OCI-LY1 (cell line): Measurements from ENCODE around the gene QPCT.

Experiments
- EZH2 ChIP-seq: fragments of 200-600 bp; sonication (generic), shearing (Covaris generic); IDR thresholded peaks from 2 replicates; pipeline ENCODE4 v1.8.0; 2017; ENCODE audit warnings: borderline replicate concordance, mixed run types, mild to moderate bottlenecking, antibody characterized with exemption, low read length, moderate library complexity, mixed read lengths
- TF ChIP-seq, protein P1 (sequence below): fragments of 200-600 bp; sonication (generic), shearing (Covaris generic); IDR thresholded peaks from 2 replicates; pipeline ENCODE4 v1.5.1; 2017; ENCODE audit warnings: mild to moderate bottlenecking, antibody characterized with exemption, low read length, moderate library complexity, mixed read lengths

DNA sequence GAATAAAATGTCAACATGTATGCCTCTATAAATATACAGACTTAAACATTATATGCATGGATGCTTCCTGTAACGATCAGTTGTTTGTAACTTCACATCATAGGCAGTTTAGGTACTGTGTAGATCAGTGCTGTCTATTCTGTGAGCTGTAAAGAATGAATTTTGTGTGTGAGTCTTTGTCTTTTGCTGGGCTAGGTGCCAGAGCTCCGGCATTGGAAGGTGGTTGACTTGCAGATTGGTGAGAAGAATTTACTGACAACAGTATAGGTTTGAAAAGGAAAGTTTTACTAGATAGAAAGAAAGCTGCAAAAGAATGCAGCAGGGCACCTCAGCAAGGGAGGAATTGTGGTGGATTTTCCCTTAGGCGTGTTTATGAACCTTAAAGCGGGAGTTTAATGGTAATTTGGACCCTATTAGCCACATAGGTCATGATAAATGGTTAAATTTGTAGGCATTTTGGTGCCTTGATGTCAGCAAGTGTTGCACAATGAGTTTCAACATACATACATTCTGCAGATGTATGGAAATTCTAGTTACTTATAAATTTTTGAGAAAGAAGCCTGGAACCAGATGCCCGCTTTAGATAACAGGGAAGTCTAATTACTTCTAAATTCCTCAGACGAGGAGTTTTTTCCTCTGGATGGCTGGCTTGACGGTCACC lies 6.7 kb upstream of the QPCT start:
- TF ChIP-seq, protein P1, sequence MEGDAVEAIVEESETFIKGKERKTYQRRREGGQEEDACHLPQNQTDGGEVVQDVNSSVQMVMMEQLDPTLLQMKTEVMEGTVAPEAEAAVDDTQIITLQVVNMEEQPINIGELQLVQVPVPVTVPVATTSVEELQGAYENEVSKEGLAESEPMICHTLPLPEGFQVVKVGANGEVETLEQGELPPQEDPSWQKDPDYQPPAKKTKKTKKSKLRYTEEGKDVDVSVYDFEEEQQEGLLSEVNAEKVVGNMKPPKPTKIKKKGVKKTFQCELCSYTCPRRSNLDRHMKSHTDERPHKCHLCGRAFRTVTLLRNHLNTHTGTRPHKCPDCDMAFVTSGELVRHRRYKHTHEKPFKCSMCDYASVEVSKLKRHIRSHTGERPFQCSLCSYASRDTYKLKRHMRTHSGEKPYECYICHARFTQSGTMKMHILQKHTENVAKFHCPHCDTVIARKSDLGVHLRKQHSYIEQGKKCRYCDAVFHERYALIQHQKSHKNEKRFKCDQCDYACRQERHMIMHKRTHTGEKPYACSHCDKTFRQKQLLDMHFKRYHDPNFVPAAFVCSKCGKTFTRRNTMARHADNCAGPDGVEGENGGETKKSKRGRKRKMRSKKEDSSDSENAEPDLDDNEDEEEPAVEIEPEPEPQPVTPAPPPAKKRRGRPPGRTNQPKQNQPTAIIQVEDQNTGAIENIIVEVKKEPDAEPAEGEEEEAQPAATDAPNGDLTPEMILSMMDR: no peak
- TF ChIP-seq EZH2: no peak
